GM19328 (cell line): ENCODE results near the gene METTL16.

Experiments
- ATAC-seq: cut with Tn5 transposase; IDR thresholded peaks from one replicate; pipeline ENCODE4 v1.9.1; 2021; ENCODE audit warnings: mild to moderate bottlenecking, moderate library complexity; ENCODE audit not compliant: unreplicated experiment

METTL16 gene

GRCh38 chr17:2418572-2418971 is 93.1 kb downstream of the METTL16 start:
- no peak for ATAC-seq

DNA sequence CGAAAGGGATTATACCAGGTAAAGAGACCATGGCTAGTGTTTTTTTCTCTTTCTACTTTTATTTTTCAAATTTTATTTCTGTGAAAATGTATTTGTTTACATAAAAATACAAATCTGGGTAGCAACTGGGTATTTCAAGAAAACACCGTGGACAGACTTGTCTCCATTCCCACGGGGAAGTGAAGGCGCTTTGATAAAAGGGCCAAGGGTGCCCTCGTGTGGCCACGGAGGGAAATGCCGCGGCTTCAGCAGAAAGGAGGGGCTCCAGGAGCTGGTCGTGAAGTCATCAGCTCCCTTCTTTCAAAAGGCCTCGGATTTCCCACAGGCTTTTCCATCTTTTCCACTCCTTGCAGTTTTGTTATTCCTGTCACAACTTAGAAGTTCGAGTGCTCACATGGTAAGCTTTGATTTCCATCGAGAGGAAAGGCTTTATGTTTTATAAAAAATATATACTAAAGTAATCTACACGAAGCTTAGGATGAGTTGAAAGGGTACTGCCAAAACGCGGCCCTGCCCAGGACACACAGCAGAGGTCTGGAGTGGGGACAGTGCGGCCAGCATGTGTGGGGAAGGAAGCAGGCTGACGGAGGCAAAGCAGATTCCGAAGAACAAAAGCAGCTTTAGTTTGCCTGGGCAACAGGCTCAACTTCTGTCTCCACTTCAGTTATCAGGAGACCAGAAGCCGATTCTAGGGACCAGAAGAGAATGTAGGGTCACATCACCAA is 95.5 kb downstream of the METTL16 start:
- no peak for ATAC-seq

DNA sequence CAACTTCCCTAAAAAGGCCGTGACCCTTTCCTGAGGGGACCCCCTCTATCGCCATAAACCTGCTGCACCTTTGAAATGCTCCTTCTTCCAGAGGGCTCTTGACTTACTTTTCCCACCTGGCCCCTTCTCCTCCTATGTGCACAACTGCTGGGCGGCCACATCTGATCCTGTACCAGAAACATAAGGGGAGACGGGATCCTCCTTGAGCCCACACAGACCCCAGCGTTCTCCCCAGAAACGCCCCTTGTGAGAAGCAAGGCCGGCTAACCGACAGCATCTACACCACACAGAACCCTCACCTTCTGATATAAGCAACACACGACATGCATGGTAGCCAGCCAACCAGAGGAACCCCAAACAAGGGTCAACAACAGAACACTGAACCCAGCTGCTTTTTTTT is 96.6 kb downstream of the METTL16 start:
- no peak for ATAC-seq

GRCh38 chr17:2414446-2415064 is 97.1 kb downstream of the METTL16 start:
- ATAC-seq = no peak

- ATAC-seq = no peak
Observed at GRCh38 chr17:2412561-2413021, 99.1 kb downstream of the METTL16 start.

- no peak for ATAC-seq
Observed at GRCh38 chr17:2410951-2411350, 100.7 kb downstream of the METTL16 start.

- no peak for ATAC-seq
Observed at GRCh38 chr17:2406903-2407790, 104.5 kb downstream of the METTL16 start.

DNA sequence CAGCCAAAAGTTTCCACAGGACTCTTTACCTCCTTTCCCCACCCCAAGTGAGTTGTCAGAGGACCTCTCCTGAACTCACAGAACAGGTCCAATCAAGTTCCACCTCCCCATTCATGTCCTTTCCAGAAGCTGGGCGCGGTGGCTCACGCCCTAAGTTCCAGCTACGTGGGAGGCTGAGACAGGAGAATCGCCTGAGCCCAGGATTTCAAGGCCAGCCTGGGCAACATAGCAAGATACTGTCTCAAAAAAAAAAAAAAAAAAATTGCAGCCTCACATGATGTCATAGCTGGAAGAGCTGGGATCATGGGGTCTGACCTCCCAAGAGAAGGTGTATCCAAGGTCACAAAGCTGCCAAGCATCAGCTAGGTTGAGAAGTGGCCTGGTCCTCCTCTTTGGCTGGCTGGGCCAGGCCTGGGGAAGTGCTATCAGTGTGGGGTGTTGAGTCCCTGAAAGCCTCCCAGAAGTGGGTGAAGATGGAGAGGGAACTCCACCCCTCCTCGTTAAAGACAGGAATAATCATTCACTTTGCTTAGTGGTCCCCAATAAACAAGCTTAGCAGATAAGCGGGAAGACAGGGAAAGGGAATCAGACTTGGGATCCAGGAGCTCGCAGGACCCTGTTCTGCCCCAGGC is 105.3 kb downstream of the METTL16 start:
- no peak for ATAC-seq

DNA sequence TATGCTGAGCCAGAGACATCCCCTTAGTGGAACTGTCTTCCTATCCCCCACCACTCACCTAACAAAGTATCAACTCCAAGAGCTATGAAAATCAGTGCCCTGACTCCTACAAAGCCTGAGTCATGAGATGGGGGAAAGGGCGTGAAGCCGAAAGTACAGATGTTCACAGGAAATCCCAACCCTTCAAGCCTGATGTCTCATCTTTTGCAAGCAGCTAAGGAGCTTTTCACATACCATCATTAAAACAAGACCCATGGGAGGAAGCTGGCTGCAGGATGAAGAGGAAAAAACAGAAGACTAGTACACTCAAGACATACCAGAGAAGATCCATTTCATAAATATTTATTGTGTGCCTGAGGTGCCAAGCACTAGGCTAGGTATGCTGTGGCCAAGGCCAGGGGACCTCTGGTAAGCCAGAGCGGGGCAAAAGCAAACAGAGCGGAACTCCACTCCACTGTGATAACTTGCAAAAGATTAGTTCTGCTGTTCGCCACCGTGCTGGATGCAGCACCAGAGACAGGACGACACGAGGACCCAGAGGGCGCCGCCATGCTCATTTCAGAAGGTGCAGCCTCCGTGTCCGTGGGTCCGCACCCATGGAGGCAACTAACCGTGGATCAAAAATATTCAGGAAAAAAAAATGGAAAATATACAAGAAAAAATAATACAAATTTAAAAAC is 106.3 kb downstream of the METTL16 start:
- no peak for ATAC-seq

DNA sequence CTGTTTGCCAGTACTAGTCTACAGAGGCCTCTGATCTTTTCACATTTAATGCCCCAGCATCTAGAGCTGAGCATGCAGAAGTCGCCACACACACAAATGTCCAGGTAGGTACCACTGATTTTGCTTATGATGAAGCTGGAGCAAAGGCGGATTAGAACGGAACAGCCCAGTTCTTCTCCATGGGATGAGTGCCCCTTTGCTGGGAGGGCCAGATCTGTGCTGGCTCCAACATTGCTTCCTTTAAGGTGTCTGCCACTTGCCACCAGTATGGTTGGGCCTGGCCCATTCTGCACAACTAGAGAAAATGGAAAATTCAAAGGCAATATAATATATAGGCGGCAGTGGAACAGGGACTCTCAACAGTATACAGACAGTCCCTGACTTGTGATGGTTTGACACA is 108.6 kb downstream of the METTL16 start:
- ATAC-seq = no peak

DNA sequence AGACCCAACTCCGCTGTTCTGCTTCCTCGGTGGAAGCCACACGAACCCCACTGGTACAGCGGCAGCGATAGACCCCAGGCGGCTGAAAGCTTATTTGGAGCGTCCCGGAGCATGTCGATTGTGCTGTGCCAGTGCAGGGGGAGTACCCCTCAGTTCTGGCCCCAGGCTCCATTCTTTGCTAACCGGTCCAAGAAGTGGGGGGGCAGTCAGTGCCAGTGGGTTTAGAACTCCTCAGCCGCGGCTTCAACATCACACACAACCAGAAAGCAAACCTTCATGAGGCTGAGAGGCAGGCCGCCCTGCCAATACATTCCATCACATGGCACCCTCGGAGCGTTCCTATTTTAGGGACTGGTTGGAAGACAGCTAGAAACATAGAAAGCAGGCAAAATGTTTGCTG is 109.1 kb downstream of the METTL16 start:
- no peak for ATAC-seq

DNA sequence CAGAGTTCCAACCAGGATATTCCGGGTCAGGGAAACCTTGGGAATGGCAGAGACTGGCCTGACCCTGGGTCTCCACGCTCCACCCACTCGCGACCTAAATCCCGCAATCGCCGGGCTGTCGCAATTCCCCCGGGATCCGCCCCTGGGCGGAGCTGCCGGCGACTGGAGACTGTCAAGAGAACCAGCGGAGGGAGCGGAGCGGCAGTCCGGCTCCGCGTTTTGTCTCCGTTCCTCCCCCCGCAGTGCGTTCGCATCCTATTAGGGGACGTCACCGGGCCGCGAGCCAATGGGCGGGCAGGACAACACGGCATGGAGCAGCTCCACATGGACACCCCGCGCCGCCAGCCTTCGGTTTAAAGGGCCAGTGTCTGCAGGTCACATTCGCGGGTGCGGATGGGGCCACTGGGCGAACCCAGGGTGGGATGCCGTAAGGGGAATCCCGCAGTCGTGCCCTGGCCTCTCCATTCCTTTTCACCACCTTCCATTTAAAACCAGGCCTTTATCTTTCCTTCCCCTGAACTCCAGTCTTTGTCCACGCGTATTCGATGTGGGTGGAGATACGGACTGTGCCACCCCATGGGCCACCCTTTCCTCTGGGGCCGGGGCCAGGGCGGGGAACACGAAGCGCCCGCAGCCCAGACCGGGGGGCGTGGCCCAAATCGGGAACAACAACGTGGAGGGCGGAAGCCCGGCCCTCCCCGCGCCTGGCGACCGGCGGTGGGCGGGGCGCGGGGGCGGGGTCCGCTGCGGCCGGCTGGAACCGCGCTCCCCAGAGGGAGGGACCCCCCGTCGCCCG is 110.1 kb downstream of the METTL16 start:
- ATAC-seq = peak; percentile 47

GRCh38 chr17:2400877-2401425 is 110.7 kb downstream of the METTL16 start, which contains the start of gene MNT:
TSS of gene MNT (minus strand) at chr17:2401060. CDS start at chr17:2400712, 348 bp downstream.
- ATAC-seq = peak; percentile 30

DNA sequence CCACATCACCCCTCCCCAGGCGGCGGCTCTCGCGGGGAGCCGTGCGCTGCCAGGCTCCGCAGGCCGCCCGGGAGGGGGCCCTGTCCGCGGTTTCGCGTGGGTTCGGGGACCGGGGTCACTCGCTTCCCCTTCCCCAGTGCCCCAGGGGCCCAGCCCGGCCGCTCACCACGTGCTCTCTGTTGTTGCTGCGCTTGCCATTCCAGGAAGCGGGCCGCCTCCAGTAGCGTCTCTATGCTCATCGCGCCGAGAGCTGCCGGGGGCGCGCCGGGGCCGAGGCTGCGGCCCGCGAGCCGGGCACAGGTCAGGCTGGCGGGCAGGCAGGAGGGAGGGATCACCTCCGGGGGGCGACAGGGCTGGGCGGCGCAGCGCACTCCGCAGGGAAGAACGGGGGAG is 111.2 kb downstream of the METTL16 start:
- no peak for ATAC-seq

GRCh38 chr17:2399572-2400473 is 111.9 kb downstream of the METTL16 start:
- ATAC-seq = peak; percentile 36

DNA sequence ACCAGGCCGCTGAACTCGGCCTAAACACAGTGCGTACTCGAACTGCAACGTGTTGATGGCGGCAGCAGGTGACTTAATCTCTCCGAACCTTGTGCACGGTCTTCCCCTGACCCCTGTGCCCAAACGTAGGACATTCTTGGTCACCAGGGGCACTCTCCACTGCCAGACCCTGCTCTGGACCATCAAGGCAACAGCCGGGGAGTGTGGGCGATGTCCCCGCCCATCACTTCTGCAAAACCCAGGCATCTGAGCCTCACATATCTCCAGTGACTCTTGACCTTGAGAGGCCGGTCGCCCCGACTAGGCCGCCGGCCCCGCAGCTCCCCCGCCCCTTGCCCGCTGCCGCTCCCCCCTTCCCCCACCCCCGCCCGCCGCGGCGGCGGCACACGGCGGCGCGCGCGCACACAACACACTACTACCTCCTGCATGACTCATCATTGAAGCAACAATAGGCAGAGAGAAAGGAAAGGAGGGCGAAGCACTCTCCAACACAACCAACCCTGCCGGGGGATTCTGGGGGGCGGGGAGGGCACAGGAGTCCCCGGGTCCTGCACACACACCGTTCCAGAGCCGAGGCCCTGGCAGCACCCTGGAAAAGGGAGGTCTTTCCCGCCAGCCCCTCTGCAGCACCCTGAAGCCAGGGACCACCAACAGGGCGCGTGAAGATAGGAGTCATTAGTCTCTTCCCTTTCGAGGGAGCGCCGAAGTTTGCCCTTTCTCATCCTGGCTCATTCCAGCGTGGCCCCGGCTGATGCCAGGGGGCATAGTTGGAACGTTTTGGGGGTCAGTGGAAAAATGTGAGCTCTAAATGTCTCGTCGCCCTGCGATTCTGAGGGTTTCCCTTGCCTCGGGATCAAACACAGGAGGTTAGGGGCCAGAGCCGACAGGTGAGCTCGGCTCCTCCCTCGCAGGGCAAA is 112.8 kb downstream of the METTL16 start:
- ATAC-seq = no peak

DNA sequence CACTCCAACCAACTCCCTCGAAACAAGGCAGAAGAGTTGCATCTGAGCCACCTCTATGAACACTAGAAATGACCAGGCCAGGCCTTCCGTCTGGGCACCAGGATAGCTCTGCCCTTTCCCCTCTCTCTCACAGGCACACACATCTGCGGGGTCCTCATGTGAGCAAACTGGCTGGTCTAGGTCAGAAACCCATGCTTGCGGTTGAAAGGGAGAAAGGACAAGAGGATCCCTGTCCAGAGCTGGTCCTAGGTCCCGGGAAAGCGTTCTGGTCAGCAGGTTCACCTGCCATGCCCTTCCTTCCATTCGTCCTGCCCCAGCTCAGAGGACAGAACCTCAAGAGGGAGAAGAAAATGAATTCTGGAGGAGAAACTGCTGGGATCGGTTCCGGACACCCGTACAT is 113.5 kb downstream of the METTL16 start:
- ATAC-seq = no peak
